HepG2 (cell line): ENCODE measurements around the gene CTDSPL2. TPM values are rescaled to one million over a fixed set of nuclear protein-coding genes. Genes with fewer than 3 reads are reported as not detected.

Experiments used
- AKNA ChIP-seq: sonication (generic); formaldehyde crosslinking; IDR thresholded peaks from 2 replicates; pipeline ENCODE4 v1.4.0; 2020; ENCODE audit warnings: missing genetic modification reagents, borderline replicate concordance
- ASH2L ChIP-seq: fragments of 300-600, 200-600 bp; sonication (generic); IDR thresholded peaks from 2 replicates; pipeline ENCODE4 v1.7.0; 2017; ENCODE audit warnings: low read depth, mild to moderate bottlenecking, moderate library complexity, mixed read lengths, low read length; ENCODE audit not compliant: insufficient read length
- ELF3 ChIP-seq: IDR thresholded peaks from 2 replicates; pipeline ENCODE4 v1.6.1; 2016; ENCODE audit warnings: missing genetic modification reagents, missing compliant biosample characterization
- ETV6 ChIP-seq: sonication (generic); formaldehyde crosslinking; conservative IDR thresholded peaks from 2 replicates; pipeline ENCODE4 v1.4.0; 2020; ENCODE audit warnings: missing genetic modification reagents
- NAIF1 ChIP-seq: sonication (generic); formaldehyde crosslinking; IDR thresholded peaks from 2 replicates; pipeline ENCODE4 v1.5.0; 2020; ENCODE audit warnings: mild to moderate bottlenecking, missing genetic modification reagents, borderline replicate concordance
- RBM39 ChIP-seq: fragments of 200-400 bp; formaldehyde crosslinking; IDR thresholded peaks from one replicate; pipeline ENCODE4 v1.6.1; 2018; ENCODE audit warnings: antibody characterized with exemption, mild to moderate bottlenecking, low read depth, low read length; ENCODE audit not compliant: poor library complexity, severe bottlenecking
- REST ChIP-seq, 2 experiments: IDR thresholded peaks; 2 replicates each; pipeline ENCODE4 v1.6.1; 2011 to 2012; ENCODE audit warnings: low read length in 2 of 2, borderline replicate concordance in 1 of 2, low read depth in 1 of 2, mild to moderate bottlenecking in 1 of 2, moderate library complexity in 1 of 2
- SALL2 ChIP-seq: sonication (generic); formaldehyde crosslinking; IDR thresholded peaks from 2 replicates; pipeline ENCODE4 v1.8.1; 2023; ENCODE audit warnings: mild to moderate bottlenecking, missing genetic modification reagents, inconsistent platforms
- SOX6 ChIP-seq, 2 experiments: fragments of 450-650 bp in 1 of 2; sonication (generic) in 1 of 2; formaldehyde crosslinking in 1 of 2; IDR thresholded peaks; 2 replicates each; pipeline versions ENCODE4 v1.4.0 to v1.6.1; 2017 to 2020; ENCODE audit warnings: antibody characterized with exemption in 1 of 2, mild to moderate bottlenecking in 1 of 2, missing genetic modification reagents in 1 of 2
- TAF15 ChIP-seq: fragments of 200-400 bp; formaldehyde crosslinking; IDR thresholded peaks from one replicate; pipeline ENCODE4 v1.6.1; 2018; ENCODE audit warnings: mild to moderate bottlenecking, low read depth, low read length; ENCODE audit not compliant: poor library complexity, severe bottlenecking
- TFDP1 ChIP-seq: IDR thresholded peaks from 2 replicates; pipeline ENCODE4 v1.6.1; 2016; ENCODE audit warnings: missing compliant biosample characterization, missing genetic modification reagents, borderline replicate concordance
- YEATS2 ChIP-seq: sonication (generic); formaldehyde crosslinking; IDR thresholded peaks from 2 replicates; pipeline ENCODE4 v1.4.0; 2020; ENCODE audit warnings: missing genetic modification reagents, borderline replicate concordance
- ZBTB7B ChIP-seq: sonication (generic); formaldehyde crosslinking; IDR thresholded peaks from 2 replicates; pipeline ENCODE4 v1.4.0; 2020; ENCODE audit warnings: missing genetic modification reagents
- ZNF691 ChIP-seq: sonication (generic); formaldehyde crosslinking; IDR thresholded peaks from 2 replicates; pipeline ENCODE4 v1.4.0; 2020; ENCODE audit warnings: missing genetic modification reagents, low read depth, mild to moderate bottlenecking, borderline replicate concordance
- ZNF709 ChIP-seq: sonication (generic); formaldehyde crosslinking; IDR thresholded peaks from 2 replicates; pipeline ENCODE4 v1.5.0; 2020; ENCODE audit warnings: mild to moderate bottlenecking, missing genetic modification reagents
- ZNF746 ChIP-seq: sonication (generic); formaldehyde crosslinking; IDR thresholded peaks from 2 replicates; pipeline ENCODE4 v1.8.0; 2022; ENCODE audit warnings: mild to moderate bottlenecking, missing genetic modification reagents
- polyA plus RNA-seq, 8 experiments: library from polyadenylated mRNA; depleted of rRNA in 3 of 8; stranded (reverse) in 7 of 8; unstranded in 1 of 8; fragments of >200 nt; fragmentation: Illumina TruSeq in 4 of 8; extraction: Trizol in 4 of 8; gene quantifications; 2 replicates each; pipeline versions ENCODE4 v1.2.1 to v1.2.3, GENCODE V29; 2011 to 2016; ENCODE audit warnings: low read depth in 4 of 8, missing spikeins in 1 of 8, mixed read lengths in 1 of 8; ENCODE audit not compliant: insufficient read depth in 1 of 8
- total RNA-seq, 5 experiments: library from RNA; depleted of rRNA; stranded (reverse); fragments of >200 nt; fragmentation: Illumina TruSeq; extraction: Trizol; gene quantifications; 2 replicates each; pipeline ENCODE4 v1.2.3, GENCODE V29; 2016; ENCODE audit warnings: low read depth in 1 of 5

Gene CTDSPL2
- total and polyA plus RNA-seq, 2 of the 13 experiments (the other 11 are each of a cell fraction or from before 2014, with no cell fraction given), result 37.4 to 56.2 TPM

- peak; percentile 7; the same call in 1 of the 2 replicates for TF ChIP-seq SALL2 (CRISPR knock-in tag)
- no peak for TF ChIP-seq ZNF709 (CRISPR knock-in tag)
- TF ChIP-seq ETV6, result 0 out of 2 replicates have a peak, but pooled peaks have one; percentile 66
- peak; percentile 66 for TF ChIP-seq ZNF746
- peak; percentile 70; the same call in 1 of the 2 replicates for TF ChIP-seq ZBTB7B (CRISPR knock-in tag)
- TF ChIP-seq AKNA, result 0 out of 2 replicates have a peak, but pooled peaks have one; percentile 44
- TF ChIP-seq YEATS2, result no peak
- TF ChIP-seq ELF3 (CRISPR knock-in tag), result peak; percentile 40; the same call in 1 of the 2 replicates
- TF ChIP-seq REST (IDR thresholded peaks at IDR 0.05; ENCODE audit: borderline replicate concordance in 1 of 2, low read depth in 1 of 2, low read length in 2 of 2), result 0 out of 4 replicates have a peak, but pooled peaks of 1 of the 2 experiments have one; percentile 20
- TF ChIP-seq TFDP1 (CRISPR knock-in tag), result peak; percentile 51; the same call in 1 of the 2 replicates
- TF ChIP-seq ZNF691 (CRISPR knock-in tag), result no peak; the same call in none of the 2 replicates
- TF ChIP-seq RBM39, result peak; percentile 35
- TF ChIP-seq TAF15, result no peak
- TF ChIP-seq ASH2L, result peak; percentile 16
- no peak for TF ChIP-seq SOX6 (IDR thresholded peaks at IDR 0.05)
- peak; percentile 34 for TF ChIP-seq SOX6 (CRISPR knock-in tag; IDR thresholded peaks at IDR 0.05)
- peak; percentile 29; the same call in 1 of the 2 replicates for TF ChIP-seq NAIF1 (CRISPR knock-in tag)
These were observed 109.0 kb downstream of the CTDSPL2 start (continued) for GRCh38 chr15:44536302-44536961.
